Measurements from ENCODE around the gene GEMIN5.

- TF ChIP-seq POLR2AphosphoS5 (IDR thresholded peaks at IDR 0.05) (no peak), CTCF (IDR thresholded peaks at IDR 0.05 in 8 of 11, conservative IDR thresholded peaks at IDR 0.05 in 3 of 11) (no peak)
These were observed 36.7 kb downstream of the GEMIN5 start for GRCh38 chr5:154901276-154901675.
